CD14-positive monocyte (primary cell): ENCODE results near the gene BCKDHA. TPM values are rescaled to one million over a fixed set of nuclear protein-coding genes. Genes with fewer than 3 reads are reported as not detected.
"Not testable (repeated sequence)": the region's sequence is repeated elsewhere in the genome, so short reads cannot be mapped to it uniquely, and the experiment has no call there.

ENCODE experiments used
- DNase-seq, 3 donors: peaks; one replicate each; pipeline ENCODE4 v3.0.0-alpha.2; 2011 to 2022
- H2AFZ ChIP-seq: 2 replicates; pipeline ENCODE4 v1.6.0; 2012; ENCODE audit warnings: mild to moderate bottlenecking, low read depth, low read length, inconsistent platforms; ENCODE audit not compliant: insufficient read depth, poor library complexity, severe bottlenecking
- H3K27ac ChIP-seq, 2 donors: 1 replicate in 1 of 2; 2 replicates in 1 of 2; pipeline ENCODE4 v1.5.1; 2012 to 2013; ENCODE audit warnings: low read length in 2 of 2, control low read depth in 1 of 2, inconsistent platforms in 1 of 2, low read depth in 1 of 2, mild to moderate bottlenecking in 1 of 2
- H3K27me3 ChIP-seq, 2 donors: one replicate each; pipeline versions ENCODE4 v1.6.0 to v1.6.1; 2011 to 2013; ENCODE audit warnings: low read length in 2 of 2; ENCODE audit not compliant: control insufficient read depth in 2 of 2, insufficient read depth in 2 of 2
- H3K36me3 ChIP-seq, 2 donors: replicated peaks in 1 of 2; 1 replicate in 1 of 2; 2 replicates in 1 of 2; pipeline versions ENCODE4 v1.5.1 to v1.6.1; 2012 to 2013; ENCODE audit warnings: low read length in 2 of 2, control low read depth in 1 of 2, inconsistent platforms in 1 of 2, mild to moderate bottlenecking in 1 of 2; ENCODE audit not compliant: insufficient read depth in 2 of 2, control insufficient read depth in 1 of 2
- H3K4me1 ChIP-seq, 2 donors: 1 replicate in 1 of 2; 2 replicates in 1 of 2; pipeline versions ENCODE4 v1.5.1 to v1.6.1; 2012 to 2013; ENCODE audit warnings: low read length in 2 of 2, control low read depth in 1 of 2, inconsistent platforms in 1 of 2, mild to moderate bottlenecking in 1 of 2, moderate library complexity in 1 of 2; ENCODE audit not compliant: insufficient read depth in 2 of 2, control insufficient read depth in 1 of 2
- H3K4me2 ChIP-seq: replicated peaks from 2 replicates; pipeline ENCODE3; 2012; ENCODE audit warnings: low read length, moderate library complexity, mild to moderate bottlenecking; ENCODE audit not compliant: poor library complexity, severe bottlenecking; ENCODE audit errors: extremely low read depth
- H3K4me3 ChIP-seq, 3 experiments: fragments of 200-600 bp in 1 of 3; sonication (generic) in 1 of 3; replicated peaks in 1 of 3; 1 replicate in 2 of 3; 2 replicates in 1 of 3; pipeline ENCODE4 v1.5.1; 2011 to 2013; ENCODE audit warnings: low read length in 3 of 3, mild to moderate bottlenecking in 3 of 3, control low read depth in 2 of 3, low read depth in 2 of 3, inconsistent platforms in 1 of 3, moderate library complexity in 1 of 3
- H3K79me2 ChIP-seq: 2 replicates; pipeline ENCODE4 v1.6.0; 2012; ENCODE audit warnings: mild to moderate bottlenecking, control low read depth, inconsistent platforms, low read length, moderate library complexity; ENCODE audit not compliant: insufficient read depth
- H3K9ac ChIP-seq: 2 replicates; pipeline ENCODE4 v1.6.0; 2017; ENCODE audit warnings: low read length, mild to moderate bottlenecking; ENCODE audit not compliant: insufficient read depth, poor library complexity, severe bottlenecking
- H3K9me3 ChIP-seq, 2 donors: replicated peaks in 1 of 2; 1 replicate in 1 of 2; 2 replicates in 1 of 2; pipeline versions ENCODE4 v1.5.1 to v1.6.1; 2012 to 2013; ENCODE audit warnings: low read length in 2 of 2, control low read depth in 1 of 2; ENCODE audit not compliant: control insufficient read depth in 1 of 2, insufficient read depth in 1 of 2
- H4K20me1 ChIP-seq: 2 replicates; pipeline ENCODE4 v1.6.0; 2012; ENCODE audit warnings: mild to moderate bottlenecking, low read length, control low read depth, moderate library complexity; ENCODE audit not compliant: insufficient read depth
- H3K27ac Mint-ChIP-seq, 7 donors: one replicate each; pipeline ENCODE4 v1.8.0; 2020; ENCODE audit warnings: mild to moderate bottlenecking in 7 of 7, mixed read lengths in 7 of 7, moderate library complexity in 6 of 7, inconsistent platforms in 2 of 7
- H3K27me3 Mint-ChIP-seq, 3 donors: one replicate each; pipeline ENCODE4 v1.8.0; 2021 to 2022; ENCODE audit warnings: low read depth in 3 of 3, mild to moderate bottlenecking in 3 of 3, mixed read lengths in 3 of 3, moderate library complexity in 3 of 3, inconsistent platforms in 1 of 3
- H3K36me3 Mint-ChIP-seq, 2 donors: one replicate each; pipeline ENCODE4 v1.8.0; 2020; ENCODE audit warnings: mixed read lengths in 2 of 2, inconsistent platforms in 1 of 2, mild to moderate bottlenecking in 1 of 2
- H3K4me1 Mint-ChIP-seq: one replicate; pipeline ENCODE4 v1.8.0; 2020; ENCODE audit warnings: mild to moderate bottlenecking, mixed read lengths
- H3K4me3 Mint-ChIP-seq, 2 donors: one replicate each; pipeline ENCODE4 v1.8.0; 2020; ENCODE audit warnings: mild to moderate bottlenecking in 2 of 2, mixed read lengths in 2 of 2, moderate library complexity in 1 of 2
- H3K9me3 Mint-ChIP-seq, 7 donors: one replicate each; pipeline ENCODE4 v1.8.0; 2020 to 2022; ENCODE audit warnings: mixed read lengths in 7 of 7, mild to moderate bottlenecking in 6 of 7, moderate library complexity in 6 of 7, inconsistent platforms in 2 of 7
- WGBS: methylation state at CpG from one replicate; pipeline ENCODE4 v1.1.5; 2013; ENCODE audit warnings: missing lambda C conversion rate; ENCODE audit not compliant: insufficient coverage; 5-methylcytosine and 5-hydroxymethylcytosine counted together
- intact Hi-C, 2 donors: fragments of 100-400 bp; cut with micrococcal nuclease; formaldehyde crosslinking; loops; one replicate each; pipeline versions ENCODE4 v1.15.0 to v1.15.1; 2023
- polyA plus RNA-seq, 3 donors: library from polyadenylated mRNA; depleted of rRNA in 1 of 3; unstranded in 2 of 3; stranded (reverse) in 1 of 3; fragments of 300-500 nt in 2 of 3; fragments of >200 nt in 1 of 3; fragmentation: Illumina TruSeq in 2 of 3; gene quantifications; 1 replicate in 2 of 3; 2 replicates in 1 of 3; pipeline ENCODE4 v1.2.3, GENCODE V29; 2012 to 2021
- small RNA-seq: library from RNA; depleted of rRNA; stranded (forward); fragments of <200 nt; gene quantifications from one replicate; pipeline ENCODE3, GENCODE V24; 2012; ENCODE audit warnings: low read depth; ENCODE audit not compliant: insufficient read length
- TF ChIP-seq, protein P1 (sequence below): fragments of 200-600 bp; IDR thresholded peaks from one replicate; pipeline ENCODE4 v1.8.0; 2022; ENCODE audit warnings: antibody characterized with exemption, mild to moderate bottlenecking

Gene BCKDHA
- polyA plus RNA-seq, 3 donors = 52.4 to 90.1 (median 87.6) TPM

- Histone ChIP-seq H3K9me3 (no peaks in the 10 kb centered on the region), H4K20me1 (no peaks in the 10 kb centered on the region), H3K4me1 (peaks cover 9 to 12% of the 10 kb centered on the region in 2 donors), H2AFZ (no peak overlapping the region), H3K36me3 (no peaks in the 10 kb centered on the region), H3K9ac (no peak overlapping the region), H3K4me2 (no peak overlapping the region), H3K27ac (no peak overlapping the region), H3K4me3 (no peak overlapping the region), H3K27me3 (peaks cover 21 to 23% of the 10 kb centered on the region in 2 donors), H3K79me2 (no peaks in the 10 kb centered on the region)
- Mint-ChIP-seq H3K4me3 (no peak overlapping the region), H3K27me3 (peaks cover 9 to 35% (median 14%) of the 10 kb centered on the region in 3 donors), H3K9me3 (peaks cover 0 to 4% (median 0%) of the 10 kb centered on the region in 7 donors), H3K27ac (no peak overlapping the region), H3K4me1 (peaks cover 14% of the 10 kb centered on the region), H3K36me3 (no peaks in the 10 kb centered on the region)
- WGBS = 83% methylated on average over 6 of the region's 6 CpGs
- TF ChIP-seq, protein P1, sequence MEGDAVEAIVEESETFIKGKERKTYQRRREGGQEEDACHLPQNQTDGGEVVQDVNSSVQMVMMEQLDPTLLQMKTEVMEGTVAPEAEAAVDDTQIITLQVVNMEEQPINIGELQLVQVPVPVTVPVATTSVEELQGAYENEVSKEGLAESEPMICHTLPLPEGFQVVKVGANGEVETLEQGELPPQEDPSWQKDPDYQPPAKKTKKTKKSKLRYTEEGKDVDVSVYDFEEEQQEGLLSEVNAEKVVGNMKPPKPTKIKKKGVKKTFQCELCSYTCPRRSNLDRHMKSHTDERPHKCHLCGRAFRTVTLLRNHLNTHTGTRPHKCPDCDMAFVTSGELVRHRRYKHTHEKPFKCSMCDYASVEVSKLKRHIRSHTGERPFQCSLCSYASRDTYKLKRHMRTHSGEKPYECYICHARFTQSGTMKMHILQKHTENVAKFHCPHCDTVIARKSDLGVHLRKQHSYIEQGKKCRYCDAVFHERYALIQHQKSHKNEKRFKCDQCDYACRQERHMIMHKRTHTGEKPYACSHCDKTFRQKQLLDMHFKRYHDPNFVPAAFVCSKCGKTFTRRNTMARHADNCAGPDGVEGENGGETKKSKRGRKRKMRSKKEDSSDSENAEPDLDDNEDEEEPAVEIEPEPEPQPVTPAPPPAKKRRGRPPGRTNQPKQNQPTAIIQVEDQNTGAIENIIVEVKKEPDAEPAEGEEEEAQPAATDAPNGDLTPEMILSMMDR = no peak
- intact Hi-C loops = no loop called here
- no peak for DNase-seq
Measured at GRCh38 chr19:41462497-41462896, 64.9 kb downstream of the BCKDHA start.

GRCh38 chr19:41463257-41464256 lies 65.9 kb downstream of the BCKDHA start:
- H3K79me2 ChIP-seq, H3K36me3 Mint-ChIP-seq, H4K20me1 ChIP-seq, H3K9me3 Mint-ChIP-seq, intact Hi-C loops, H3K9me3 ChIP-seq, H3K36me3 ChIP-seq: not testable (repeated sequence)
- Histone ChIP-seq H3K27me3 (peaks cover 26 to 30% of the 10 kb centered on the region in 2 donors), H3K27ac (peak overlapping the region in 1 of 2 donors; percentile 60), H3K4me2 (peak overlapping the region; percentile 43), H3K9ac (peak overlapping the region; percentile 16), H3K4me1 (peaks cover 9 to 12% of the 10 kb centered on the region in 2 donors), H3K4me3 (peak overlapping the region in 2 of 3 experiments; percentile 20 to 46), H2AFZ (peak overlapping the region; percentile 27)
- Mint-ChIP-seq H3K4me3 (peak overlapping the region; percentile 53 to 88), H3K27me3 (peaks cover 5 to 31% (median 11%) of the 10 kb centered on the region in 3 donors), H3K27ac (peak overlapping the region; percentile 3 to 87 (median 79)), H3K4me1 (peaks cover 14% of the 10 kb centered on the region)
- peak; percentile 34 to 46 (median 42) for DNase-seq
- WGBS = 60% methylated on average over 3 of the region's 22 CpGs

Small RNA genes within 50 kb of the gene (small RNA-seq; reads per million reads assigned to genes)
- gene RF00017 = not detected

Other genes with a start within 250 kb of the BCKDHA start
- 10 to 100 TPM in 2 of 3 donors, 1 to 10 TPM in 1; 8.9 to 20.3 (median 10.3) TPM for gene CYP2S1, start 204.6 kb upstream of the BCKDHA start, polyA plus RNA-seq
- under 1 TPM in 2 of 3 donors, not detected in 1; 0.05 to 0.07 TPM for gene AXL, start 178.6 kb upstream of the BCKDHA start, polyA plus RNA-seq
- gene HNRNPUL1, start 133.4 kb upstream of the BCKDHA start, polyA plus RNA-seq = 10 to 100 TPM; 22.6 to 55.3 (median 30.3) TPM
- gene CCDC97, start 87.6 kb upstream of the BCKDHA start, polyA plus RNA-seq = 10 to 100 TPM in 1 of 3 donors, 1 to 10 TPM in 2; 6.1 to 13.0 (median 8.8) TPM
- 100 to 1,000 TPM in 1 of 3 donors, 10 to 100 TPM in 2; 30.6 to 138 (median 42.2) TPM for gene TGFB1, start 43.9 kb upstream of the BCKDHA start, polyA plus RNA-seq
- gene B9D2, start 33.7 kb upstream of the BCKDHA start, polyA plus RNA-seq = 10 to 100 TPM; 12.2 to 32.5 (median 25.1) TPM
- 100 to 1,000 TPM in 1 of 3 donors, 10 to 100 TPM in 2; 29.1 to 103 (median 34.9) TPM for gene TMEM91, start 21.3 kb upstream of the BCKDHA start, polyA plus RNA-seq
- gene EXOSC5, start 459 bp upstream of the BCKDHA start, polyA plus RNA-seq = 10 to 100 TPM; 24.0 to 58.7 (median 40.5) TPM
- 10 to 100 TPM in 2 of 3 donors, 1 to 10 TPM in 1; 2.9 to 18.9 (median 17.4) TPM for gene B3GNT8, start 29.6 kb downstream of the BCKDHA start, polyA plus RNA-seq
- gene DMAC2, start 42.1 kb downstream of the BCKDHA start, polyA plus RNA-seq = 10 to 100 TPM; 33.2 to 48.0 (median 43.8) TPM
- gene ERICH4, start 45.3 kb downstream of the BCKDHA start, polyA plus RNA-seq = under 1 TPM in 1 of 3 donors, not detected in 2; 0.09 TPM
- 1 to 10 TPM; 2.1 to 6.4 (median 4.1) TPM for gene CEACAM21, start 178.3 kb downstream of the BCKDHA start, polyA plus RNA-seq
- 10 to 100 TPM; 23.1 to 40.7 (median 27.5) TPM for gene CEACAM4, start 229.3 kb downstream of the BCKDHA start, polyA plus RNA-seq